ENCODE results near the gene ARHGDIA.

DNA sequence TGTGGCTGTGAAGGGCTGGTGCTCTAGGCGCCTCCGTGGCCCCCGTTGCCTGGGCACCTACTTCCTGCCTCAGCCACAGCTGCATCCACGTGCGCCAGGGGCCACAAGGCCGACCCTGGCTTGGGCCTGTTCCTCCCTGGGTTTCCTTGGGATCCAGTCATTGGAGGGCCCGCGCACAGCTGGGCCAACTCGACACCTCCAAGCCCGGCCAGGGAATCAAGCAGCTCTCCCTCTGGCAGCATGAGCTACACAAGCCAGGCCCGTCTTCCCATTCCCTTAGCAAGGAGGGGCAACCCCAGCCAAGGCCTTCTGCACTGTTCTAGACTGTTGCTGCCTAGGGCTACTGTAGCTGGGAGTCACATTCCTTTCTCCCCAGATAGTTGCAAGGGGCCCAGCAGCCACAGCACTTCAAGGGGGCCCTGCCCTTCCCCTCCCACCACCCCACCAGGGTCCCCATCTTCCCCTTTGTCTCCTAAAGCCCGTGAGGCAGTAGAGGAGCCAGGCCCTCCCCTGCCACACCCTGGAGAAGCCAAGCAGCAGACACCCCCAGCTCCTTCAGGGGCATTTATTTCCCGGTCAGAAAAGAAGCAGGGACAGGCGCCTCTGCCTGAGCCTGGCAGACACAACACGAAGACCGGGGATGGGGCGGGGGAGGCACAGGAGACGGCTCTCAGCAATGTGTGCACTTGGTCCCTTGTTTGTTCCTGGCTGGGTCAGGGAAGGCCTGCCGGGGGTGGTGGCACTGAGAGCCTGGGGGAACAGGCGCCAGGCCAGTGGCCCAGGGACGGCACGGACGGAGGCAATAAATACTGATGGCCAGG is 3.8 kb downstream of the ARHGDIA start:
- TF ChIP-seq, protein P1, sequence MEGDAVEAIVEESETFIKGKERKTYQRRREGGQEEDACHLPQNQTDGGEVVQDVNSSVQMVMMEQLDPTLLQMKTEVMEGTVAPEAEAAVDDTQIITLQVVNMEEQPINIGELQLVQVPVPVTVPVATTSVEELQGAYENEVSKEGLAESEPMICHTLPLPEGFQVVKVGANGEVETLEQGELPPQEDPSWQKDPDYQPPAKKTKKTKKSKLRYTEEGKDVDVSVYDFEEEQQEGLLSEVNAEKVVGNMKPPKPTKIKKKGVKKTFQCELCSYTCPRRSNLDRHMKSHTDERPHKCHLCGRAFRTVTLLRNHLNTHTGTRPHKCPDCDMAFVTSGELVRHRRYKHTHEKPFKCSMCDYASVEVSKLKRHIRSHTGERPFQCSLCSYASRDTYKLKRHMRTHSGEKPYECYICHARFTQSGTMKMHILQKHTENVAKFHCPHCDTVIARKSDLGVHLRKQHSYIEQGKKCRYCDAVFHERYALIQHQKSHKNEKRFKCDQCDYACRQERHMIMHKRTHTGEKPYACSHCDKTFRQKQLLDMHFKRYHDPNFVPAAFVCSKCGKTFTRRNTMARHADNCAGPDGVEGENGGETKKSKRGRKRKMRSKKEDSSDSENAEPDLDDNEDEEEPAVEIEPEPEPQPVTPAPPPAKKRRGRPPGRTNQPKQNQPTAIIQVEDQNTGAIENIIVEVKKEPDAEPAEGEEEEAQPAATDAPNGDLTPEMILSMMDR (IDR thresholded peaks at IDR 0.05): no peak
- no peak for TF ChIP-seq POLR2A (IDR thresholded peaks at IDR 0.05)
